DND-41 (cell line): ENCODE results near the gene IL36B.

Source experiments
- EZH2 ChIP-seq: IDR thresholded peaks from 3 replicates; pipeline ENCODE4 v1.6.1; 2012; ENCODE audit warnings: borderline replicate concordance, low read depth, mild to moderate bottlenecking, moderate library complexity, low read length, inconsistent platforms; ENCODE audit not compliant: severe bottlenecking
- TF ChIP-seq, protein P1 (sequence below): IDR thresholded peaks from 2 replicates; pipeline ENCODE4 v1.5.1; 2012; ENCODE audit warnings: borderline replicate concordance, low read length, moderate library complexity, mild to moderate bottlenecking; ENCODE audit not compliant: poor library complexity, severe bottlenecking; ENCODE audit errors: extremely low read depth

DNA sequence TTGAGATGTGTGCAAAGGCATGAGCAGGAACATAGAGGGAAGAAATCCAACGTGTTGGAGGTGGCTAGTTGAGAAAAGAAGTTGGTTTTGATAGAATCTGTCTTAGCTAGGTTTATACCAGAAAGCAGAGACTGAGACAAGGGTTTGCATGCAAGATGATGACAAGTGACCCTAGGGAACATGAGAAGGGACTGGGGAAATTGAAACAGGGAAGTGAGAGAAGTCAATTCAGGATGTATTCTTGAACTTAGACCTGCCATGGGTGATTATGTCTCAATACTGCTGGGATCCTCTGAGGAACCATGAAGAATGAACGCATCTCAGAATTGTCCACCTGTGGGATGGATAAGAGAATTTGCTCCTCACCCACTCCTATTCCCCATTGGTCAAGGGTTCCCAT is 26.9 kb downstream of the IL36B start:
- TF ChIP-seq, protein P1, sequence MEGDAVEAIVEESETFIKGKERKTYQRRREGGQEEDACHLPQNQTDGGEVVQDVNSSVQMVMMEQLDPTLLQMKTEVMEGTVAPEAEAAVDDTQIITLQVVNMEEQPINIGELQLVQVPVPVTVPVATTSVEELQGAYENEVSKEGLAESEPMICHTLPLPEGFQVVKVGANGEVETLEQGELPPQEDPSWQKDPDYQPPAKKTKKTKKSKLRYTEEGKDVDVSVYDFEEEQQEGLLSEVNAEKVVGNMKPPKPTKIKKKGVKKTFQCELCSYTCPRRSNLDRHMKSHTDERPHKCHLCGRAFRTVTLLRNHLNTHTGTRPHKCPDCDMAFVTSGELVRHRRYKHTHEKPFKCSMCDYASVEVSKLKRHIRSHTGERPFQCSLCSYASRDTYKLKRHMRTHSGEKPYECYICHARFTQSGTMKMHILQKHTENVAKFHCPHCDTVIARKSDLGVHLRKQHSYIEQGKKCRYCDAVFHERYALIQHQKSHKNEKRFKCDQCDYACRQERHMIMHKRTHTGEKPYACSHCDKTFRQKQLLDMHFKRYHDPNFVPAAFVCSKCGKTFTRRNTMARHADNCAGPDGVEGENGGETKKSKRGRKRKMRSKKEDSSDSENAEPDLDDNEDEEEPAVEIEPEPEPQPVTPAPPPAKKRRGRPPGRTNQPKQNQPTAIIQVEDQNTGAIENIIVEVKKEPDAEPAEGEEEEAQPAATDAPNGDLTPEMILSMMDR = no peak
- TF ChIP-seq EZH2 = no peak
